GM23338 (cell line): ENCODE results near the gene PARD3. TPM values are rescaled to one million over a fixed set of nuclear protein-coding genes. Genes with fewer than 3 reads are reported as not detected.
A peak's percentile ranks its signal among the peaks of the same experiment; 100 is the strongest.

Source experiments
- ATAC-seq: fragments of 200-7000 bp; cut with Tn5 transposase; 3 replicates; pipeline ENCODE4 v1.9.1; 2020
- DNase-seq: peaks from one replicate; pipeline ENCODE4 v3.0.0-alpha.2; 2015; ENCODE audit warnings: low spot score
- H2AFZ ChIP-seq: fragments of 200-600 bp; sonication (generic); 2 replicates; pipeline ENCODE4 v1.8.0; 2016; ENCODE audit warnings: antibody characterized with exemption, mild to moderate bottlenecking, moderate library complexity
- H3F3A ChIP-seq: fragments of 200-600 bp; sonication (generic); replicated peaks from 2 replicates; pipeline ENCODE4 v1.8.0; 2017; ENCODE audit warnings: antibody characterized with exemption, mixed run types, low read depth
- H3K27ac ChIP-seq: fragments of 200-600 bp; sonication (generic); 2 replicates; pipeline ENCODE4 v1.6.1; 2016; ENCODE audit warnings: low read depth
- H3K27me3 ChIP-seq: fragments of 200-600 bp; sonication (generic); 2 replicates; pipeline ENCODE4 v1.8.0; 2016; ENCODE audit warnings: mild to moderate bottlenecking, mixed run types, moderate library complexity; ENCODE audit not compliant: insufficient read depth
- H3K36me3 ChIP-seq: fragments of 200-600 bp; sonication (generic); 2 replicates; pipeline ENCODE4 v1.8.0; 2016; ENCODE audit warnings: mild to moderate bottlenecking; ENCODE audit not compliant: insufficient read depth
- H3K4me1 ChIP-seq: fragments of 200-600 bp; sonication (generic); 2 replicates; pipeline ENCODE4 v1.8.0; 2016; ENCODE audit warnings: mild to moderate bottlenecking, moderate library complexity; ENCODE audit not compliant: insufficient read depth
- H3K4me2 ChIP-seq: fragments of 200-600 bp; sonication (generic); 2 replicates; pipeline ENCODE4 v1.7.1; 2017; ENCODE audit warnings: mixed run types
- H3K4me3 ChIP-seq: fragments of 200-600 bp; sonication (generic); 2 replicates; pipeline ENCODE4 v1.6.1; 2016; ENCODE audit warnings: mixed run types
- H3K79me2 ChIP-seq: fragments of 200-600 bp; sonication (generic); replicated peaks from 2 replicates; pipeline ENCODE4 v1.8.0; 2017; ENCODE audit warnings: mild to moderate bottlenecking; ENCODE audit not compliant: insufficient read depth
- H3K9me2 ChIP-seq: fragments of 200-600 bp; sonication (generic); 2 replicates; pipeline ENCODE4 v1.8.0; 2017; ENCODE audit not compliant: insufficient read depth
- H4K20me1 ChIP-seq: fragments of 200-600 bp; sonication (generic); replicated peaks from 2 replicates; pipeline ENCODE4 v1.8.0; 2017; ENCODE audit warnings: mild to moderate bottlenecking; ENCODE audit not compliant: insufficient read depth
- H3K27ac Mint-ChIP-seq: 2 replicates; pipeline ENCODE4 v1.8.0; 2020; ENCODE audit warnings: inconsistent platforms, mild to moderate bottlenecking, moderate library complexity, mixed read lengths
- H3K27me3 Mint-ChIP-seq: 3 replicates; pipeline ENCODE4 v1.8.0; 2022; ENCODE audit warnings: low read depth, mild to moderate bottlenecking, moderate library complexity, mixed read lengths, inconsistent platforms; ENCODE audit not compliant: insufficient read depth, poor library complexity
- H3K36me3 Mint-ChIP-seq: 3 replicates; pipeline ENCODE4 v1.8.0; 2021; ENCODE audit warnings: low read depth, mild to moderate bottlenecking, inconsistent platforms, moderate library complexity, mixed read lengths
- H3K4me1 Mint-ChIP-seq: 3 replicates; pipeline ENCODE4 v1.8.0; 2020; ENCODE audit warnings: mild to moderate bottlenecking, inconsistent platforms, mixed read lengths
- H3K4me3 Mint-ChIP-seq: 3 replicates; pipeline ENCODE4 v1.8.0; 2021; ENCODE audit warnings: moderate library complexity, mild to moderate bottlenecking, inconsistent platforms, mixed read lengths
- H3K9me3 Mint-ChIP-seq: 3 replicates; pipeline ENCODE4 v1.8.0; 2020; ENCODE audit warnings: moderate library complexity, mild to moderate bottlenecking, inconsistent platforms, mixed read lengths
- CREB1 ChIP-seq: fragments of 250-450 bp; sonication (Bioruptor Pico); IDR thresholded peaks from 2 replicates; pipeline ENCODE4 v1.5.0; 2020; ENCODE audit warnings: low read depth, mild to moderate bottlenecking, moderate library complexity
- CTCF ChIP-seq, 2 experiments: fragments of 200-600 bp in 1 of 2; sonication (generic) in 1 of 2; conservative IDR thresholded peaks; 2 replicates each; pipeline versions ENCODE4 v1.5.1 to v1.6.1; 2016 to 2017; ENCODE audit warnings: antibody characterized with exemption in 2 of 2, low read depth in 2 of 2, mild to moderate bottlenecking in 2 of 2, moderate library complexity in 1 of 2
- ETS1 ChIP-seq: IDR thresholded peaks from 2 replicates; pipeline ENCODE4 v1.6.1; 2016; ENCODE audit warnings: antibody characterized with exemption
- EZH2 ChIP-seq: fragments of 200-600 bp; sonication (generic); IDR thresholded peaks from one replicate; pipeline ENCODE4 v1.8.0; 2017; ENCODE audit warnings: antibody characterized with exemption, mild to moderate bottlenecking, low read depth; ENCODE audit not compliant: unreplicated experiment
- EZH2phosphoT487 ChIP-seq: fragments of 200-600 bp; sonication (generic); IDR thresholded peaks from one replicate; pipeline ENCODE4 v1.8.1; 2018; ENCODE audit warnings: antibody characterized with exemption; ENCODE audit not compliant: unreplicated experiment
- JUNB ChIP-seq: IDR thresholded peaks from one replicate; pipeline ENCODE4 v1.6.1; 2016; ENCODE audit warnings: antibody characterized with exemption; ENCODE audit not compliant: unreplicated experiment
- NANOG ChIP-seq: IDR thresholded peaks from 2 replicates; pipeline ENCODE4 v1.6.1; 2016; ENCODE audit warnings: antibody characterized with exemption, borderline replicate concordance
- POLR2AphosphoS5 ChIP-seq: IDR thresholded peaks from 2 replicates; pipeline ENCODE4 v1.6.1; 2016; ENCODE audit warnings: antibody characterized with exemption, low read depth
- REST ChIP-seq: IDR thresholded peaks from one replicate; pipeline ENCODE4 v1.6.1; 2018; ENCODE audit warnings: antibody characterized with exemption; ENCODE audit not compliant: unreplicated experiment
- STAT1 ChIP-seq: IDR thresholded peaks from one replicate; pipeline ENCODE4 v1.6.1; 2016; ENCODE audit warnings: antibody characterized with exemption; ENCODE audit not compliant: unreplicated experiment
- ZNF114 ChIP-seq: fragments of 250-450 bp; sonication (Bioruptor Pico); IDR thresholded peaks from 2 replicates; pipeline ENCODE4 v1.5.0; 2020; ENCODE audit warnings: mild to moderate bottlenecking, moderate library complexity
- ZNF331 ChIP-seq: fragments of 250-450 bp; sonication (Bioruptor Pico); IDR thresholded peaks from 2 replicates; pipeline ENCODE4 v1.5.0; 2020; ENCODE audit warnings: low read depth, mild to moderate bottlenecking, moderate library complexity
- ZNF462 ChIP-seq: fragments of 250-450 bp; sonication (Bioruptor Pico); IDR thresholded peaks from 2 replicates; pipeline ENCODE4 v1.5.0; 2020; ENCODE audit warnings: mild to moderate bottlenecking, moderate library complexity
- polyA plus RNA-seq: library from polyadenylated mRNA; unstranded; fragments of >200 nt; fragmentation: Nextera tagmentation; extraction: Ambion mirVana; gene quantifications from 2 replicates; pipeline ENCODE4 v1.2.1, GENCODE V29; 2016
- total RNA-seq: library from RNA; depleted of rRNA; stranded (reverse); fragments of >200 nt; shearing (Covaris generic); gene quantifications from 2 replicates; pipeline ENCODE4 v1.2.3, GENCODE V29; 2014

PARD3 gene
- total and polyA plus RNA-seq, 2 experiments from 2014 or later: 30.2 to 51.4 TPM

- H3K27ac Mint-ChIP-seq: peak overlapping the region; percentile 80; the same call in 1 of the 2 replicates
- no peaks in the 10 kb centered on the region for H4K20me1 ChIP-seq
- H3K79me2 ChIP-seq: peaks cover 28% of the 10 kb centered on the region; the same call in 1 of the 2 replicates
- no peak overlapping the region for H3K4me3 Mint-ChIP-seq
- H3K36me3 ChIP-seq: no peaks in the 10 kb centered on the region
- no peaks in the 10 kb centered on the region for H3K36me3 Mint-ChIP-seq
- no peaks in the 10 kb centered on the region for H3K9me3 Mint-ChIP-seq
- no peak for TF ChIP-seq POLR2AphosphoS5
- TF ChIP-seq REST: no peak
- TF ChIP-seq JUNB: no peak
- TF ChIP-seq STAT1: no peak
- TF ChIP-seq EZH2: no peak
- TF ChIP-seq ZNF114: no peak
- TF ChIP-seq EZH2phosphoT487: no peak
- no peak for TF ChIP-seq NANOG
- no peak for TF ChIP-seq ZNF462 (CRISPR knock-in tag)
- TF ChIP-seq CREB1 (CRISPR knock-in tag): no peak
- TF ChIP-seq ZNF331 (CRISPR knock-in tag): no peak
- no peak for TF ChIP-seq ETS1
- TF ChIP-seq CTCF (conservative IDR thresholded peaks at IDR 0.05; ENCODE audit: low read depth in 2 of 2): no peak
- ATAC-seq: no peak
- H3K9me2 ChIP-seq: no peaks in the 10 kb centered on the region
- H3K27ac ChIP-seq: 0 out of 2 replicates have a peak overlapping the region, but pooled peaks have one; percentile 15
- 0 out of 2 replicates have a peak overlapping the region, but pooled peaks have one; percentile 17 for H3K4me2 ChIP-seq
- no peaks in the 10 kb centered on the region for H3K27me3 ChIP-seq
- H3K4me1 ChIP-seq: peaks cover 27% of the 10 kb centered on the region
- no peak for DNase-seq
- H2AFZ ChIP-seq: no peak overlapping the region
- peaks cover 4% of the 10 kb centered on the region for H3K27me3 Mint-ChIP-seq
- no peak overlapping the region for H3K4me3 ChIP-seq
- H3F3A ChIP-seq: no peaks in the 10 kb centered on the region; the same call in 1 of the 2 replicates
- H3K4me1 Mint-ChIP-seq: peaks cover 36% of the 10 kb centered on the region
Observed at GRCh38 chr10:34549001-34549400, 266.1 kb downstream of the PARD3 start.
